Measurements from ENCODE around the gene VSTM4. TPM values are rescaled to one million over a fixed set of nuclear protein-coding genes. Genes with fewer than 3 reads are reported as not detected.

The VSTM4 gene
- polyA plus RNA-seq, 1 donor (not counting 4 experiments of a cell fraction or from before 2014, with no cell fraction given), result not detected

DNA sequence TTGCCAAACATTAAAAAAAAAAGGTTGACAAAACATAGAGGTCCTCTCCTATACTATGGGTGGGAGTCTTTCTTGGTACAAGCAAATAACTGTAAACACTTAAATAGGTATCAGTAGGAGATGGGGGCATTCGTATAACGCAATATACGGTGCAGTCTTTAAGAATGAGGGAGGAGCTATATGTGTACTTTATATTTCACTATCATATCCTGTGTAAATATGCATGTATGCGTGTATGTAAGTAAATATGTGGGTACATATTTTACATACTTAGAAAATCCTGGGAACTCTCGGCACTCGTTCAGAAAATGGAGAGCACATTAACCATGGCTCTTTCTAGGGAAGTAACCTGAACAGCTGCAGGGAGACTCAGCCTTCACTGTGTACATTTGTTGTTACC, 93.6 kb downstream of the VSTM4 start:
- Histone ChIP-seq H3K9me3 (ENCODE audit: control insufficient read depth, low read depth, low read length) (no peaks in the 10 kb centered on the region), H3K27ac (ENCODE audit: control insufficient read depth, insufficient read depth, low read length) (no peak overlapping the region), H3K36me3 (ENCODE audit: control insufficient read depth in 2 of 2, extremely low read depth in 1 of 2, insufficient read depth in 2 of 2, low read length in 2 of 2) (no peaks in the 10 kb centered on the region), H3K27me3 (ENCODE audit: control insufficient read depth, extremely low read depth, insufficient read depth, low read length) (peaks cover 3% of the 10 kb centered on the region), H3K9me1 (ENCODE audit: control insufficient read depth, extremely low read depth, insufficient read depth, low read length) (no peaks in the 10 kb centered on the region), H4K20me1 (ENCODE audit: control insufficient read depth, extremely low read depth, insufficient read depth, low read length) (no peaks in the 10 kb centered on the region), H3K9ac (ENCODE audit: control insufficient read depth, extremely low read depth, insufficient read depth, low read length) (no peak overlapping the region), H3K4me1 (ENCODE audit: control insufficient read depth, extremely low read depth, insufficient read depth, low read length) (no peaks in the 10 kb centered on the region), H3K4me3 (ENCODE audit: control insufficient read depth in 2 of 3, extremely low read depth in 1 of 3, insufficient read depth in 2 of 3, low read depth in 1 of 3, low read length in 3 of 3) (no peak overlapping the region), H3K4me2 (ENCODE audit: control insufficient read depth, extremely low read depth, insufficient read depth, low read depth, low read length) (no peak overlapping the region), H2AFZ (ENCODE audit: control insufficient read depth, low read length) (no peak overlapping the region), H3K79me2 (ENCODE audit: control insufficient read depth, insufficient read depth, low read length) (no peaks in the 10 kb centered on the region)
- dilution Hi-C loops (cut with MboI; ENCODE audit: extremely low pct_ligation_motif_present, low sequenced_read_pairs), result no loop called here
- TF ChIP-seq EZH2 (IDR thresholded peaks at IDR 0.05; ENCODE audit: low read length) (no peak), CTCF (optimal IDR thresholded peaks at IDR 0.05 in 1 of 3, IDR thresholded peaks at IDR 0.05 in 1 of 3, conservative IDR thresholded peaks at IDR 0.05 in 1 of 3; ENCODE audit: extremely low read depth in 1 of 3, insufficient read depth in 2 of 3, low read length in 3 of 3) (no peak)
- FAIRE-seq (no peak), DNase-seq (ENCODE audit: low read depth, low spot score) (no peak)

DNA sequence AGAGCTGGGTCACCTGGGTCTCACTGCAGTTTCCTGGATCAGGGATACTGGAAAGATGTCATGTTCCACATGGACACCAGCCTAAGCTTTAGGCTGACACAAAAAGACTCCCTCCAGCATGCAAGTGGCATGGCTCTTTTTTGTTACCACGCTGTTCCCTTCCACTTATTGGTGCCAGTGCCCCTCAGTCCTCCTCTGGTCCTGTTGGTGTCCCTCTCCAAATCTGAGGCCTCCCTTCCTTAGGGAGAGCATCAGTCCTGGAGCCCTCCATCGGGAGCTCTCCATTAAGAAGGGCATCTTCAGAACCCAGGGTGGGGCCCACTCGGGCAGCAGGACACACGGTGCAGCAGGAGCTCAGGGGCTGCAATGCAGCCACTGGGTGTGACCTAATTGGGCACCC, 99.6 kb downstream of the VSTM4 start:
- H3K79me2 ChIP-seq (ENCODE audit: control insufficient read depth, insufficient read depth, low read length), result no peaks in the 10 kb centered on the region
- TF ChIP-seq CTCF (optimal IDR thresholded peaks at IDR 0.05 in 1 of 3, IDR thresholded peaks at IDR 0.05 in 1 of 3, conservative IDR thresholded peaks at IDR 0.05 in 1 of 3; ENCODE audit: extremely low read depth in 1 of 3, insufficient read depth in 2 of 3, low read length in 3 of 3) (no peak), EZH2 (IDR thresholded peaks at IDR 0.05; ENCODE audit: low read length) (no peak)
- dilution Hi-C loops (cut with MboI; ENCODE audit: extremely low pct_ligation_motif_present, low sequenced_read_pairs), result no loop called here
- no peak overlapping the region for H3K27ac ChIP-seq (ENCODE audit: control insufficient read depth, insufficient read depth, low read length)
- H3K9me1 ChIP-seq (ENCODE audit: control insufficient read depth, extremely low read depth, insufficient read depth, low read length), result no peaks in the 10 kb centered on the region
- no peaks in the 10 kb centered on the region for H3K9me3 ChIP-seq (ENCODE audit: control insufficient read depth, low read depth, low read length)
- no peak overlapping the region for H3K9ac ChIP-seq (ENCODE audit: control insufficient read depth, extremely low read depth, insufficient read depth, low read length)
- H2AFZ ChIP-seq (ENCODE audit: control insufficient read depth, low read length), result no peak overlapping the region
- no peak overlapping the region for H3K4me2 ChIP-seq (ENCODE audit: control insufficient read depth, extremely low read depth, insufficient read depth, low read depth, low read length)
- DNase-seq (ENCODE audit: low read depth, low spot score) (no peak), FAIRE-seq (no peak)
- H4K20me1 ChIP-seq (ENCODE audit: control insufficient read depth, extremely low read depth, insufficient read depth, low read length), result no peaks in the 10 kb centered on the region
- no peak overlapping the region for H3K4me3 ChIP-seq (ENCODE audit: control insufficient read depth in 2 of 3, extremely low read depth in 1 of 3, insufficient read depth in 2 of 3, low read depth in 1 of 3, low read length in 3 of 3)
- no peaks in the 10 kb centered on the region for H3K36me3 ChIP-seq (ENCODE audit: control insufficient read depth in 2 of 2, extremely low read depth in 1 of 2, insufficient read depth in 2 of 2, low read length in 2 of 2)
- no peaks in the 10 kb centered on the region for H3K4me1 ChIP-seq (ENCODE audit: control insufficient read depth, extremely low read depth, insufficient read depth, low read length)
- peaks cover 3% of the 10 kb centered on the region for H3K27me3 ChIP-seq (ENCODE audit: control insufficient read depth, extremely low read depth, insufficient read depth, low read length)
